GM10266 (cell line): Measurements from ENCODE around the gene ACYP1.

Source experiments
- DNase-seq: peaks from one replicate; pipeline ENCODE4 v3.0.0; 2012; ENCODE audit errors: extremely low spot score
- TF ChIP-seq, protein P1 (sequence below): IDR thresholded peaks from 2 replicates; pipeline ENCODE4 v1.5.1; 2012; ENCODE audit warnings: mild to moderate bottlenecking, low read depth; ENCODE audit not compliant: control insufficient read depth, insufficient read depth; ENCODE audit errors: missing control alignments

Gene ACYP1

GRCh38 chr14:75095690-75096089 lies 31.9 kb upstream of the ACYP1 start:
- DNase-seq: no peak
- TF ChIP-seq, protein P1, sequence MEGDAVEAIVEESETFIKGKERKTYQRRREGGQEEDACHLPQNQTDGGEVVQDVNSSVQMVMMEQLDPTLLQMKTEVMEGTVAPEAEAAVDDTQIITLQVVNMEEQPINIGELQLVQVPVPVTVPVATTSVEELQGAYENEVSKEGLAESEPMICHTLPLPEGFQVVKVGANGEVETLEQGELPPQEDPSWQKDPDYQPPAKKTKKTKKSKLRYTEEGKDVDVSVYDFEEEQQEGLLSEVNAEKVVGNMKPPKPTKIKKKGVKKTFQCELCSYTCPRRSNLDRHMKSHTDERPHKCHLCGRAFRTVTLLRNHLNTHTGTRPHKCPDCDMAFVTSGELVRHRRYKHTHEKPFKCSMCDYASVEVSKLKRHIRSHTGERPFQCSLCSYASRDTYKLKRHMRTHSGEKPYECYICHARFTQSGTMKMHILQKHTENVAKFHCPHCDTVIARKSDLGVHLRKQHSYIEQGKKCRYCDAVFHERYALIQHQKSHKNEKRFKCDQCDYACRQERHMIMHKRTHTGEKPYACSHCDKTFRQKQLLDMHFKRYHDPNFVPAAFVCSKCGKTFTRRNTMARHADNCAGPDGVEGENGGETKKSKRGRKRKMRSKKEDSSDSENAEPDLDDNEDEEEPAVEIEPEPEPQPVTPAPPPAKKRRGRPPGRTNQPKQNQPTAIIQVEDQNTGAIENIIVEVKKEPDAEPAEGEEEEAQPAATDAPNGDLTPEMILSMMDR: no peak

DNA sequence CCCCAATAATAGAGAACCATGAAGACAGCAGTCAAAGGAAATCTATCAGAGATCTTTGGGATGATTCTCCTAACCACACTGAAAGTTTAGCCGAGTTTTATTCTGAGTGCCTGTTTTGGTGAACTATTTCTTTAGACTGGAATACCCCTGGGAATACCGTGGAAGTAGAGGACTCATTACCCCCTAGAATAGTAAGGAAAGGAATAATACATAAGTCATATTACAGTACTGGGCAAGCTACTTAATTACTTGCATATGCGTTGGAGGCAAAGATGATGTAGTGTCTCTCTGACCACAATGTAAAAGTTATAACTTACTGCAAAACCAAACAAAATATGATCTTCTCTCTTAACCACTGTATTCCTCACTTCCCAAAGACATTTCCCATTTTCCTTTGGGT lies 31.1 kb upstream of the ACYP1 start:
- TF ChIP-seq, protein P1: no peak
- DNase-seq: no peak

DNA sequence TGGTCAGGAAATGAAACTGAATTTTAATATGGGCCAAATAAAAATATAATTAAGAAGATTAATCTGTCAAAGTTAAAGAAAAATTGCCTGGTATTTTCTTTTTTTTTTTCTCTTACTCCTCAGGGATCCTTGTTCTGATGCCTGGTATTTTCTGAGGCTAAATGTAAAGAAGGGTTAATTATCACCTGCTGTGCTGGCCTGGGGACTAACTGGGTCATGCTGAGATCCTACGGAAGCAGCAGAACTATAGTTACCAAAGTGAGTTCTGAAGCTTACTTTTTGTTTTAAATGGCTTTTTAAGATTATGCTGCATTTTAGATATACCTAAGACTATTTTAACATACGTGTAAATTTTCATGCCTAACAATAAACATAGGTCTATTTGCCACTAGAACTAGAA lies 28.9 kb upstream of the ACYP1 start:
- TF ChIP-seq, protein P1: no peak
- no peak for DNase-seq

- DNase-seq: no peak
- TF ChIP-seq, protein P1: no peak
Measured at GRCh38 chr14:75091251-75091650, 27.4 kb upstream of the ACYP1 start.

DNA sequence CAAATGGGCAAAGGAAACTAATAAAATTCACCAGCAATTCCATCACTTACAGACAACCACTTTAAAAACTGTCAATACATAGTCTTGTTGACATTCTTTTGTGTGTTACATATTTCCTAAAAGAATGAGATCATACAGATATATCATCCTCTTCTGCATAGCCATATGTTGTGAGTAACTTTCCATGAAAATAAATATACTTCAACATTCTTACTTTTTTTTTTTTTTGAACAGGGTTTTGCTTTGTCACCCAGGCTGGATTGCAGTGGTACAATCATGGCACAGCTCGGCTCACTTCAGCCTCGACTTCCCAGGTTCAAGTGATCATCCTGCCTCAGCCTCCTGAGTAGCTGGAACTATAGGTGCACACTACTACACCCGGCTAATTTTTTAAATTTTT lies 26.5 kb upstream of the ACYP1 start:
- no peak for DNase-seq
- TF ChIP-seq, protein P1: no peak

DNA sequence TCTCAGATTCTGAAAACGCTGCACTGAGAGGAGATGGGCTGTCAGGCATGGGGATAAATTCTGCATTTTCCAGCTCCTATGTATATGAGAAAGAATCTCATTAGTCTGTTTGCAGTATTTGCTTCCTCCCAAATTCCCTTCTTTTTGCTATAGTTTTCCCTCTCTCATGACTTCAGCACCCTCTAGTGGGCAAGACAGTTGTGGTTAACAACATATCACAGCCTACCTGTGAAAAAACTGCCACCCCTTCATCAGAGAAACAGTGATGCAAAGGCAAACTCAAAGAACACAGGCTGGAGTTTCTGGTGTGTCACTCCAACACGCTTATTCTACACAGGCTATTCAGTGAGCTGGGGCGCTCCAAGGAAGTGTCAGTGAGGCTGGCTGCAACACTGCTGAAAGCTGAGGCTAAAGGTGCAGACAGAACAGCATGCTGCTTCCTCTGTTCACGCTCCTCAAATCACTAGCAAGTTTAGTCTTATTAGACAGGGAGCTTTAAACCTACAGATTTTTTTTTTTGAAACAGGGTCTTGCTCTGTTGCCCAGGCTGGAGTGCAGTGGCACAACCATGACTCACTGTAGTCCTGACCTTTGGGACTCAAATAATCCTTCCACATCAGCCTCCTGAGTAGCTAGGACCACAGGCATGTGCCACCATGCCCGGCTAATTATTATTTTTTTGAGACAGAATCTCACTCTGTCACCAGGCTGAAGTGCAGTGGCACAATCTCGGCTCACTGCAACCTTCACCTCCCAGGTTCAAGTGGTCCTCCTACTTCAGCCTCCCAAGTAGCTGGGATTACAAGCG lies 24.9 kb upstream of the ACYP1 start:
- TF ChIP-seq, protein P1: peak; percentile 76
- peak; percentile 38 for DNase-seq

- no peak for DNase-seq
- TF ChIP-seq, protein P1: no peak
Measured at GRCh38 chr14:75088153-75088552, 24.3 kb upstream of the ACYP1 start.
